Gastroesophageal sphincter (tissue), 4 donors: ENCODE measurements around the gene FAM135A. TPM values are rescaled to one million over a fixed set of nuclear protein-coding genes. Genes with fewer than 3 reads are reported as not detected.

Experiments
- ATAC-seq: fragments of 150-250 bp; one replicate; pipeline ENCODE4 v1.9.1; 2016; ENCODE audit warnings: mild to moderate bottlenecking, moderate library complexity
- H3K27ac ChIP-seq, 4 donors: fragments of 200-600 bp; sonication (generic) in 3 of 4; 1 replicate in 3 of 4; 2 replicates in 1 of 4; pipeline ENCODE4 v1.5.1; 2016 to 2019
- H3K27me3 ChIP-seq: fragments of 200-600 bp; sonication (generic); one replicate; pipeline ENCODE4 v1.5.1; 2019
- H3K36me3 ChIP-seq, 2 donors: fragments of 200-600 bp; sonication (generic); one replicate each; pipeline ENCODE4 v1.5.1; 2019; ENCODE audit warnings: control low read depth in 1 of 2
- H3K4me1 ChIP-seq, 3 donors: fragments of 200-600 bp; sonication (generic); 1 replicate in 2 of 3; 2 replicates in 1 of 3; pipeline ENCODE4 v1.5.1; 2016 to 2019; ENCODE audit warnings: control low read depth in 2 of 3
- H3K4me3 ChIP-seq, 2 donors: fragments of 200-600 bp; sonication (generic); one replicate each; pipeline ENCODE4 v1.5.1; 2019; ENCODE audit warnings: mild to moderate bottlenecking in 1 of 2, moderate library complexity in 1 of 2
- H3K9me3 ChIP-seq, 3 donors: fragments of 200-600 bp; sonication (generic); one replicate each; pipeline ENCODE4 v1.5.1; 2017 to 2019; ENCODE audit warnings: control low read depth in 2 of 3
- EP300 ChIP-seq: sonication (generic); formaldehyde crosslinking; IDR thresholded peaks from one replicate; pipeline ENCODE4 v1.6.1; 2017; ENCODE audit warnings: antibody characterized with exemption, mild to moderate bottlenecking
- POLR2A ChIP-seq, 2 donors: fragments of 450-650 bp; IDR thresholded peaks; one replicate each; pipeline ENCODE4 v1.6.1; 2017; ENCODE audit warnings: antibody characterized with exemption in 2 of 2, mild to moderate bottlenecking in 2 of 2, moderate library complexity in 1 of 2
- POLR2AphosphoS5 ChIP-seq: sonication (generic); formaldehyde crosslinking; IDR thresholded peaks from one replicate; pipeline ENCODE4 v1.6.1; 2017; ENCODE audit warnings: antibody characterized with exemption
- WGBS, 2 donors: methylation state at CpG; one replicate each; pipeline ENCODE4 v1.1.5; 2018; ENCODE audit warnings: low coverage in 1 of 2; 5-methylcytosine and 5-hydroxymethylcytosine counted together
- total RNA-seq, 4 donors: library from RNA; depleted of rRNA; stranded (reverse); fragments of >200 nt; gene quantifications; one replicate each; pipeline ENCODE4 v1.1.0, GENCODE V29; 2016
- TF ChIP-seq, protein P1 (sequence below), 4 experiments: fragments of 200-600 bp in 2 of 4; fragments of 450-650 bp in 2 of 4; sonication (generic) in 1 of 4; IDR thresholded peaks; one replicate each; pipeline ENCODE4 v1.5.1; 2017 to 2019; ENCODE audit warnings: antibody characterized with exemption in 4 of 4, mild to moderate bottlenecking in 2 of 4, moderate library complexity in 2 of 4

Gene FAM135A
- total RNA-seq, 4 donors from 2014 or later, result 15.4 to 37.0 (median 29.9) TPM

DNA sequence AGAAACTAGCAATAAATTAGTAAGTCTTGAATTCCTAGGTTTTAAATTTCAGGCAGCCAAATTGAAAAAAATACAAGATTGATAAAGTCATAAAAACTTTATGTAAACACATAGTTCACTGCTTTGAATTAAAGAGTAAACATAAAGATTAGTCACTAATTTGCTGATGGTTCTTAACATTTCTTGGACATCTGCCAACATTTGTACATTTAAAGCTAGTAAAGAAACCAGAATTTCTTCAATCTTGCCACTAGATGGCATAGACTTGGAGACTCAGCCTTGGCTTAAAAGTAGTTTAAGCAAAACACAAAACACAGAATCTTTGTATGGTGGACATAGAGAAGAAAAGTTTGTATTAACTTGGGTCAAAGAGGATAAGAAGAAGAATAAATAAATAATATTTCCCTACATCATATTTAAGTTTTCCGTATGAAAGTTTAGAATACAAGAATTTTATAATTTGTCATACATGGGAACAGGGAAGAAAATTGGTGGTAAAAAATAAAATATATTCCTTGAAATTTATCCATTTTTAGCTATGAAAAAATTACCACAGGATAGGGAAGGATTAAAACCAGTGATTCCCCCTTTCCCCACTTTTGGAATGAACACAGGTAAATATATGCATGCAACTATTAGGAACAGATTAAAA is 41.7 kb upstream of the FAM135A start:
- 0 to 13% methylated on average over 1 of the region's 1 CpG for WGBS, 2 donors
- ATAC-seq, result no peak
- TF ChIP-seq POLR2AphosphoS5 (peak; percentile 60), POLR2A (IDR thresholded peaks at IDR 0.05) (no peak), EP300 (no peak)
- TF ChIP-seq, protein P1, sequence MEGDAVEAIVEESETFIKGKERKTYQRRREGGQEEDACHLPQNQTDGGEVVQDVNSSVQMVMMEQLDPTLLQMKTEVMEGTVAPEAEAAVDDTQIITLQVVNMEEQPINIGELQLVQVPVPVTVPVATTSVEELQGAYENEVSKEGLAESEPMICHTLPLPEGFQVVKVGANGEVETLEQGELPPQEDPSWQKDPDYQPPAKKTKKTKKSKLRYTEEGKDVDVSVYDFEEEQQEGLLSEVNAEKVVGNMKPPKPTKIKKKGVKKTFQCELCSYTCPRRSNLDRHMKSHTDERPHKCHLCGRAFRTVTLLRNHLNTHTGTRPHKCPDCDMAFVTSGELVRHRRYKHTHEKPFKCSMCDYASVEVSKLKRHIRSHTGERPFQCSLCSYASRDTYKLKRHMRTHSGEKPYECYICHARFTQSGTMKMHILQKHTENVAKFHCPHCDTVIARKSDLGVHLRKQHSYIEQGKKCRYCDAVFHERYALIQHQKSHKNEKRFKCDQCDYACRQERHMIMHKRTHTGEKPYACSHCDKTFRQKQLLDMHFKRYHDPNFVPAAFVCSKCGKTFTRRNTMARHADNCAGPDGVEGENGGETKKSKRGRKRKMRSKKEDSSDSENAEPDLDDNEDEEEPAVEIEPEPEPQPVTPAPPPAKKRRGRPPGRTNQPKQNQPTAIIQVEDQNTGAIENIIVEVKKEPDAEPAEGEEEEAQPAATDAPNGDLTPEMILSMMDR (IDR thresholded peaks at IDR 0.05), result peak; percentile 50 to 76 (median 68)

DNA sequence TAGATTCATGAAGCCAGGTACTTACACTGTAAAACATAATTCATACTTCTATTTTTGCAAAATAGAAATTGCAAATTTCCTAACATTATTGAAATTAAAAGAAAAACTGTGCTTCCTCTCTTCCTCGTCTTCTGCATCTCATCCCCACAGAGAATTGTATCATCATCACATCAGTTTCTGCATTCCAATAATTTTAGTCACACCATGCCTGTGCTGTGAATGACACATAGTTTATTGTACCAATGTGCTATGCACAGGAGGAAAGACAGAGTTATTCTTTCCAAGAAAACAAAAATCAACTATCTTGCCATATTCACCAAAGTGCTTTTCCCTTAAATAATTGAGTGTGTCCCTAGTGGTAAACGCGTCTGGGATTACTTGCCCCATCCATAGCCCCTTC is 38.1 kb upstream of the FAM135A start:
- H3K27ac ChIP-seq, result no peak overlapping the region
- no peak overlapping the region for H3K4me3 ChIP-seq
- no peaks in the 10 kb centered on the region for H3K4me1 ChIP-seq
- no peaks in the 10 kb centered on the region for H3K27me3 ChIP-seq
- no peaks in the 10 kb centered on the region for H3K36me3 ChIP-seq
- H3K9me3 ChIP-seq, result no peaks in the 10 kb centered on the region
- TF ChIP-seq EP300, result no peak
- no peak for TF ChIP-seq POLR2A (IDR thresholded peaks at IDR 0.05)
- TF ChIP-seq POLR2AphosphoS5, result no peak
- TF ChIP-seq, protein P1 (IDR thresholded peaks at IDR 0.05), result no peak
- ATAC-seq, result no peak
- 53 to 67% methylated on average over 3 of the region's 3 CpGs for WGBS, 2 donors

More for the DNA sequence above, 41.7 kb upstream of the FAM135A start:
- H3K27ac ChIP-seq, result no peak overlapping the region
- H3K27me3 ChIP-seq, result no peaks in the 10 kb centered on the region
- no peak overlapping the region for H3K4me3 ChIP-seq
- no peaks in the 10 kb centered on the region for H3K4me1 ChIP-seq
- H3K9me3 ChIP-seq, result no peaks in the 10 kb centered on the region
- H3K36me3 ChIP-seq, result no peaks in the 10 kb centered on the region

DNA sequence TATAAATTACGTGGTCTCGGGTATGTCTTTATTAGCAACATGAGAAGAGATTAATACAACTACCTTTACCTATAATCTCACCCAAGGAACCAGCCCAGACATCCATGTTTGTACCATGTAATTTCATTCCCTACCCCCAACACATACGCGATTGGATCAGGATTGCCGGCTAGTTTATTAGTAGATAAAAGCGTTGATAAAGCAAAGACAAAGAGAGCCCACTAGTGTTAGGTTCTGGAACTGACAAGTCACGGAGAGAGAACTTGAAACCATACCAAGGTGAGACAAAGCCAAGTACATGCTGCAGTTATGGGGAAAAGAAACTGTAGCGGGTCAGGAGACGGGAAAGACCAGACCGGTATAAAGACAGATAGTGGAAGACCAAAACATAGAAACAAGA is 37.4 kb upstream of the FAM135A start:
- no peaks in the 10 kb centered on the region for H3K4me1 ChIP-seq
- ATAC-seq, result no peak
- H3K27me3 ChIP-seq, result no peaks in the 10 kb centered on the region
- H3K4me3 ChIP-seq, result no peak overlapping the region
- no peak for TF ChIP-seq POLR2A (IDR thresholded peaks at IDR 0.05)
- TF ChIP-seq, protein P1 (IDR thresholded peaks at IDR 0.05), result no peak
- H3K9me3 ChIP-seq, result no peaks in the 10 kb centered on the region
- WGBS, 2 donors, result 72 to 84% methylated on average over 10 of the region's 10 CpGs
- no peaks in the 10 kb centered on the region for H3K36me3 ChIP-seq
- no peak overlapping the region for H3K27ac ChIP-seq

DNA sequence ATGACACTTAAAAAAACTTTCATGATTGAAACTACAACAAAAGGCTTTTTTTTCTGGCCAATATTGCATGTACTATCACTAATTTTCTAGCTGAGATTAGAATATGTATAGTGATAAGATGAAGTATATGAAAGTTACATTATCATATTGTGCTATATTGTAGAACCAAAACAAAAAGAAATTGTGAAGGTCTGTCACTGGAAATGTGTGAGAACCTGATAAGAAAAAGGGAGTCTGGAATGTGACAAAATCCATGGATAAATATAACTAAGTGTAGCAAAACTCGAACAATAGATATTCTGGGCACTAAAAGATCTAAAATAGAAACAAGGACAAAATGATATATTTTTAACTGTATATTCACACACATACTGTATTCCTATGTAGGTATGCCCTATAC is 36.7 kb upstream of the FAM135A start:
- H3K9me3 ChIP-seq, result no peaks in the 10 kb centered on the region
- ATAC-seq, result no peak
- no peaks in the 10 kb centered on the region for H3K27me3 ChIP-seq
- no peak overlapping the region for H3K4me3 ChIP-seq
- TF ChIP-seq POLR2AphosphoS5, result no peak
- TF ChIP-seq EP300, result no peak
- TF ChIP-seq, protein P1 (IDR thresholded peaks at IDR 0.05), result no peak
- TF ChIP-seq POLR2A (IDR thresholded peaks at IDR 0.05), result no peak
- no peaks in the 10 kb centered on the region for H3K4me1 ChIP-seq
- 35 to 67% methylated on average over 1 of the region's 1 CpG for WGBS, 2 donors
- no peaks in the 10 kb centered on the region for H3K36me3 ChIP-seq
- H3K27ac ChIP-seq, result no peak overlapping the region

DNA sequence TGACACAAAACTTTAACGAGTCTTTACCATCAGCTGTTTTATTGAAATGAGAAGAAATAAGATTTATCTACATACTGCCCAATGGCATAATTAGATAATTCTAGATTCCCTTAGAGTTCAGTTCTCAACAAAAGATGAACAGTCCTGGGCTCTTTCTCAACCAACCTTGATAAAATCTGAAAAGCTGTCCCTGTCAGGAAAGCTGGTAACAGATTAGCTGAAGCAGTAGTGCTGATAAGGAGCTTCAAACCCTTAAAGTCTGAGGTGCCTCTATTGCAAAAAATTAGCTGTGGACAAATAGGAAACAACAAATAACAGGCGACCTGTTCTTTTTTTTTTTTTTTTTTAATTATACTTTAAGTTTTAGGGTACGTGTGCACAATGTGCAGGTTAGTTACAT is 35.9 kb upstream of the FAM135A start:
- Histone ChIP-seq H3K4me1 (no peaks in the 10 kb centered on the region), H3K4me3 (no peak overlapping the region), H3K27me3 (no peaks in the 10 kb centered on the region), H3K27ac (no peak overlapping the region), H3K36me3 (no peaks in the 10 kb centered on the region), H3K9me3 (no peaks in the 10 kb centered on the region)
- no peak for ATAC-seq
- WGBS, 2 donors, result 56 to 60% methylated on average over 2 to 3 of the region's 3 CpGs
- TF ChIP-seq POLR2A (IDR thresholded peaks at IDR 0.05) (no peak), EP300 (no peak), POLR2AphosphoS5 (no peak)
- TF ChIP-seq, protein P1 (IDR thresholded peaks at IDR 0.05), result no peak
